T-helper 9 cell (primary cell): ENCODE data around the gene PINK1.
"Not testable (repeated sequence)": the region's sequence is repeated elsewhere in the genome, so short reads cannot be mapped to it uniquely, and the experiment has no call there.

ENCODE experiments used
- DNase-seq: peaks from one replicate; pipeline ENCODE4 v3.0.0-alpha.2; 2020

PINK1 gene

GRCh38 chr1:20648438-20648837 is 15.2 kb downstream of the PINK1 start:
- DNase-seq = no peak

- no peak for DNase-seq
Observed at GRCh38 chr1:20648946-20649345, 15.7 kb downstream of the PINK1 start.

GRCh38 chr1:20652300-20652699 is 19.0 kb downstream of the PINK1 start:
- no peak for DNase-seq

DNA sequence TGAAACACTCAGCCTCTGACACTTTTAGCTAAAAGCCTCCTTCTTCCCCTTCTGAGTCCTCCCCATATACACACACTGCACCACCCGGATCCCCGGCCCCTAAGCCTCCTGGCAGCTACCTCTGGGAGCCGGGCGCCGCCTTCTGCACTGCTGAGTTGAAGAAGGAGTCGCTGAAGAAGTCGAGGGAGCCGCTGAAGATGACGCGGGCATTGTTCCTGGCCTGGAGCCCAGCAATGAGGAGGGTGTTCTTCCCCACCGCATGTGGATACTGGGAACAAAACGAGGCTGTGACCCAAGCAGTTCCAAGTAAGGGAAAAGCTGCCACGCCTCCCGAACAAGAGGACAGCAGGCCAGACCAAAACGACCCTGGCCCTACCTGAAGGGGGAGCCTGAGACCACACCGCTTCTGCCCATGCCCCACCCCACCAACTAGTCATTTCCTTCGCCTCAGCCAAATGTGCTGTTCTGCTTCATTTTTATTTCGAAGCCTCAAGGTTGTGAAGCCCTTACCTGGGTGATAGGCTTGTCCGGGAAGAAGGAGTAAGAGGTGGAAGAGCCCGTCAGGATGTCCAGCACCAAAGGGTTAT is 20.9 kb downstream of the PINK1 start:
- DNase-seq = no peak

DNA sequence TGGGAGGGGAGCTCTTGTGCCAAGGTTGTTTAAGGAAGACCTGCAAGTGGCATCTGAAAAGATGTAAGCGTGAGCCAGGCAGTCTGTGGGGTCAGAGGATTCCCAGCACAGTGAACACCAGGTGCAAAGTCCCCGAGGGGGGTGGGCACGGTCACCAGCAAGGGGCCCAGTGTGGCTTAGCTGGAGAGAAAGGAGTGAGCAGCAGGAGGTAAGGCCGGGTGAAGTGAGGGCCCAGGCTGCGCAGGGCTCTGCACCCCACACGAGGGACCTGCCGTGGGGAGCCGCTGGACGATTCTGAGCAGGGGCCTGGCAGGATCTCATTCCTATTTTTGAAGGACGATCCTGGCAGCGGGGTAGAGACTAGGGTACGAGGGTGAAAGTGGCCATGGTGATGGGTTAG is 23.8 kb downstream of the PINK1 start:
- no peak for DNase-seq

DNA sequence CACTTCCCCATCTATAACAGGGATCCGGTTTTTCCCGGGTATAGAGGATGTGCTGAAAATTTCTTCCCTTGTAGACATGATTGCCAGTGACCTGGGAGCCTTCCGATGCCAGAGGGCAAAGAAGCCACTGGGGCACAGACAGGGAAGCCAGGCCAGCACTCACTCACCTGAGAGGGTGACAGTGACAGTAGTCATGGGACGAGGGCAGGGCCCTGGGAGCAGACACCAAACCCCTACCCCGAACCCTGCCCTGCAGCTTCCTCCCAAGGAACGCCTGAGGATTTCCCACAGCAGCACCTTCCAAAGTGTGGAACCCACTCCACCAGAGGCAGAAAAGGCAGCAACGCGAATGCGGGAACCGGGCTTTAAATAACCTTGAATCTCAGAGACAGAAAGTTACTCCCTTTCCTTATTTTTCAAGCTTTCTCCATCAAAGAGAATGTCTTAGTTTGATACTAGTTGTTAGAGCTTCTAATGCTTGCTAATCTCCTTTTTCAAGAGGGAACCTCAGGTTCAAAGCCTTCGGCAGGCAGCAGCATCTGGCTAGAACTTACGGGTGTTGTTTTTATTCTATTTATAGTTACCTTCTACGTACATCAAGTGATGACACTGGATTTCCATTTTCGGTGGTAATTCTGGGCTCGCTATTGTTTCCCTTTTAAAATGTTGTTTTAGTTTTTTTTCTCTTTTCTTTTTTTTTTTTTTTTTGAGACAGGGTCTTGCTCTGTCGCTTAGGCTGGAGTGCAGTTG is 25.1 kb downstream of the PINK1 start:
- DNase-seq = no peak

GRCh38 chr1:20660363-20660762 is 27.1 kb downstream of the PINK1 start:
- DNase-seq = no peak

DNA sequence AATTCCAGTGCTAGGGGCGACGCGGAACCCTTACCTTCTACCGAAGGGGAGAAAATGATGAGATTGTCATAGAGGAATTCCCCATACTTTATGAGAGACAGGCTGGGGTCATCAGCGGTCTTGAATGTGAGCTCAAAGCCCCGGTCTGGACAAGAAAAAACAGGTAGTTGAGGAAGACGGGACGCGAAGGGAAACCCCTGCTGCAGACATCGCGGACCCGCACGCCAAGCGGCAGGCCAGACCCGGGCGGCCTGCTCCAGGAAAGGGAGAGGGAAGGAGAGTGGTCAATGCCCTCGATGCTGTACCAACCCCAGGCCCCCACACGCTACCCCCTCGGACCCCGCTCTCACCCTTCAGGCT is 27.6 kb downstream of the PINK1 start:
- peak; percentile 7 for DNase-seq

GRCh38 chr1:20661207-20662109 is 28.2 kb downstream of the PINK1 start, which contains the start of gene DDOST:
DDOST (minus strand) TSS chr1:20661369; CDS start chr1:20661350, 19 bp downstream.
- DNase-seq = peak; percentile 87

DNA sequence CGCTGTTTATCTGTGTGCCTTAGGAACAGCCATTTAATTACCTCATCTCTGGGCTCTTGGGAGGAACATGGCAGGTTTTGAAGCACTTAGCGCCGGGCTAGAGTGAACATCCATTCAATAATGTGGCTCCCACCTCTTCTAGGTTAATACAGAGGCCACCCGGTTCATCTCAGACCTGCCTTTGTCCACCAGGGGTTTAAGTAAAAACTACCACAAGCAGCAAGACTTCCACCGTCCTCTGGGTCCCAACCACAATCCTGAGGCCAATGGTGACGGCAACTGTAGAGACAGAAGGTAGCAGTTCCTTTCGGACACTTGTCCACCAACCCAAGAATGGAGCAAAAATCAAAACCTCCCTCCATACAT is 28.8 kb downstream of the PINK1 start:
- no peak for DNase-seq

DNA sequence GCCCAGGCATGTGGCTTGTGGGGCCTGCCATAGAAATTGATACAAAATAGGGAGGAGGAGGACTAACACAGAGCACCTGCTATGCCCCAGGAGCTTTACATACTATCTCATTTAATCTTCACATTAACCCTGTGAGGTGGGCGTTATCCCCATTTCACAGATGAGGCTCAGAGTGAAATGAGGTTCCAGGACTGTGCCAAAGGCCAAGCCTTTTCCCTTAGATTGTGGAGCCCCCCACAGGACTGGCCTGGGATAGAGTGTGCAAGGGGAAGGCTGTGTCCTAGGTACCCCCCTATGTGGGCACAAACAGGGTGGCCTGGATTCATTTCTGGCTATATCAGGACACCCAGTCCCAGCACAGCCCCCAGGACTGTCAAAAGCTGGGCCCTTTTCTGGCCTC is 30.1 kb downstream of the PINK1 start:
- DNase-seq = no peak

DNA sequence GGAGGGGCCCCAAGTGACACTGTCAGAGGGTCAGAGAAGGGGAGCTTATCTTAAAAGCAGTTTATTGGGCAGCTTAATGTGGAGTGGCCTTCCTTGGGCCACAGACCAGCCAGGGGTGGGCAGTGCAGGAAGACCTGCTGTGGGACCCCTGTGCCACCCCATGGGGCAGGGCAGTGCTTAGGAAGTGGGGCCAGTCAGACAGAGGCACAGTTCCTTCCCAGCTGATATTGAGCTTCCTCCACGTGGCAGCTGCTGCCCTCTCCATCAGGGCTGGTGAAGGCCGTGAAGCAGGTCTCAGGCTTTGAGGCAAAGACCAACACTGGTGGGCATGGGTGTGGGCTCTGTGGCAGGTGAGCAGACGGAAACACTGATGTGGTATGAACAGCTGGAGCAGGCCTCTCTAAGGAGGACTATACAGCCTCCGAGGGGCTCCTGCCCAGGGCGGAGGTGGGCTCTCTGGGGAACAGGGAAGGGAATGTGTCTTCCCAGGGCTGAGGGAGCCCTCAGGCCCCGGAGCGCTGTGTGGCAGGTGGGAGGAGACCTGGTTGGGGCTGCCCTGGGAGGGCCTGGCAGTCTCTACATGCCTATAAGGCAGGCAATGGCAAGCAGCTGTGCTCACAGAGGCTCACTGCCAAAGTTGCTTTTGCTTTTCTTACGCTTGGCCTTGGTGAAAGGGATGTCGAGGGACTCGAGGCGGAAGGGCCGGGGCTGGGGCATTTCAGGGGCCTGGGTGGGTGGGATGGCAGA is 30.9 kb downstream of the PINK1 start:
- no peak for DNase-seq

DNA sequence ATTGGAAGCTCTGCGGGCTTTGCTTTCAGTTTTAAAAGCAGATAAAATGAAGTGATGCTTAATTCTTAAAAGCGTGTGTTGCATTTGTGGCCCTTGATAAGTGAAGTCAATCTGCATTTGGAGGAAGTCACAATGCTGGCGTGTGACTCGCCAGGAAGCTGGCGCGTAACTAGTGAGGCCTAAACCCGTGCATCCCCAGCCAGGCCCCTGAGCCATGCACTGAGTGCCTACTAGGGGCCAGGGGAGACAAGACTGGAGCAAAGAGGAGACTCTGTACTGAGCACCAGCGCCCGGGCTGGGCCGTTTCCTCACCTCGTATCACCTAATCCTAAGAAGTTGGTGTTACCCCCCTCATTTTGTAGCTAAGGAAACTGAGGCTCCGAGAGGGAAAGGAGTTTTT is 32.5 kb downstream of the PINK1 start:
- DNase-seq = no peak

DNA sequence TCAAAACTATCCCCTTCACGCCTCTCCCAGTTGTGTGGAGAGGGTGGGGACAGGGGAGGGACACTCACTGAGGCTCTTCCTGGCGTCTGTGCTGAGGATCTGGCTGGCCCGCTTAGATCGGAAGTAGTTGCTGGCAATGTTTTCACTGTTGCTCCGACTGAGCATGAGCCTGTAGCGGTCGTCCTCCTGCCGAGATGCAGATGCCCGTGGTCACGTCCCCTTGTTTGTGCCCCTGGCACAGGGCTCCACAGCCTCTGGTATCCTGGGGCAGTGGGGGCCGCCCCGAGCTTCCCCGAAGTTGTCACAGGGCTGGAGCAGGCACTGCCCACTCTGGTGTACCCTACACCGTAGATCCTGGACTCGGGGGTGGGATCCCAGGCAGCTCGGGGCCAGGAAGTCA is 32.9 kb downstream of the PINK1 start:
- DNase-seq = no peak

GRCh38 chr1:20666804-20667203 is 33.5 kb downstream of the PINK1 start:
- no peak for DNase-seq

DNA sequence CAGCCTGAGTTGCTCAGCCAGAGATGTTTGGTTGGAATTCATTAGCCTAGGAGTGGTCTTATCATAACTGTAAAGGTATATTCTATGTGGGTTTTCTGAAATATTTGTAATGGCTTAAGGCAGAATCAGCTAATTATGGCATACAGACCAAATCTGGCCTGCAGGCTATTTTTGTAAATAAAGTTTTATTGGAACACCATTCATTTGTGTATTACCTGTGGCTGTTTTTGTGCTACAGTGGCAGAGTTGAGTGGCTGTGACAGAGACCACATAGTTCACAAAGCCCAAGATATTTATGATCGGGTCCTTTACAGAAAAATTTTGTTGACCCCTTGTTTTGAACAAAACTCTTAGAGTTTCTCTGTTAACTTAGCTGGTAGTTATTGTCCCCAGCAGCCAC is 35.3 kb downstream of the PINK1 start:
- no peak for DNase-seq

GRCh38 chr1:20670936-20671335 is 37.7 kb downstream of the PINK1 start:
- DNase-seq = no peak

- no peak for DNase-seq
Observed at GRCh38 chr1:20672265-20672632, 39.0 kb downstream of the PINK1 start.

DNA sequence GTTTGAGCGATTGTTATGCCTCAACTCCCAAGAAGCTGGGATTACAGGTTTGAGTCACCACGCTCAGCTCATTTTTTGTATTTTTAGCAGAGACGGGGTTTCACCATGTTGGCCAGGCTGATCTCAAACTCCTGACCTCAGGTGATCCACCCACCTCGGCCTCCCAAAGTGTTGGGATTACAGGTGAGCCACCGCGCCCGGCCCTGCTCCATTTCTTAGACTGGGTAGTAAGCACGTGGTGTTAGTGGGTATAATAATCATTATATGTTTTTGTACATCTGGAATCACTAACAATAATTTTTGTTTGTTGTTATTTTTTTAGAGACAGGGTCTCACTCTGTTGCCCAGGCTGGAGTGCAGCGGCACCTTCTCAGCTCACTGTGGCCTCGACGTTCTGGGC is 40.4 kb downstream of the PINK1 start:
- DNase-seq = not testable (repeated sequence)

DNA sequence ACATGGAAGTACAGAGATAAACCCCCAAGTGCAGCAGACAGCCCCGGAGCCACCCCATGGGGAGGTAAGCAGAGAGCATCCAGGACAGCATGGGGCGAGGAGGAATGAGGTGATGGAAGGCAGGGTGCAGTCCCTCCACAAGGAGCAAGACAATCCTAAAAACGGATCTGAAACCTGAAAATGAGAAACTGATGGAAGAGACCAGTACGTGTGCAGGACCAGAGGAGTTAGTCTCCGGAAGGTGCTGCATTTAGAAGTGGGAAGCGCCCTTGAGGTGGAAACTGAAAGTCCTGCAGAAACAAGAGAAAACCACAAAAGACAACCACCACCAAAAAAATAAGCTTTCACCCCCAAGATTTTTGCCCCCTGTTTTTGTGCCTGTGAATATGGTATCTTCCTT is 45.3 kb downstream of the PINK1 start:
- no peak for DNase-seq

GRCh38 chr1:20680269-20680668 is 47.0 kb downstream of the PINK1 start:
- no peak for DNase-seq

- no peak for DNase-seq
Observed at GRCh38 chr1:20681999-20682398, 48.7 kb downstream of the PINK1 start.

DNA sequence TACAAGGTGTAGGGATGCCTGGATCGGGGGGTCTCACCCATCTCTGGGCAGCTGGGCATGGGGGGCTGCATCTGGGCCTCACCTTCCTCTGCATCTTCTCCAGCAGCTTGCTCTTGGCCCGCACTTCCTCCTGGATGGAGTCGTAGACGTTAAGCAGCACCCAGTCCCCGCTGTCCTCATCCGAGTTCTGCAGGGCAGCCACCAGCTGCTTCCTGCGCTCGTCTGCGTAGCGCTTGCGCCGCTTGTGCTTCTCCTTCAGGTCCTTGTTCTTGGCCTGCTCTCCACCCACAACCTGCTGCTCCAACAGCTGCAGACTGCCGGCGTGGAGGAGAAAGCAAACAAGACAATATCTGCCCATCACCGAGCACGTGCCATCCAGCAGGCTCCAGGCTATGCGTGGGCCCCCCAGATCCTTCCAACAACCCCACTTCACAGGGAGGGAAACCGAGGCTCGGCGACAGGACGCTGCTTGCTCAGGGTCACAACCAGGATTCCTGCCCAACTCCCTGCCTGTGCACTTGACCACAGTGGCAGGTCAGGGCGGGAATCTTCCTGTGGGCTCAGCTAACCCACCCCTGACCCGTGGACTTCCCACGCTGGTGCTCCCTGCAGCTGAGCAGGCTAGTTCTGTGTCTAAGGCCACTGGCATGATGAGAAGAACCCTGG is 49.4 kb downstream of the PINK1 start:
- DNase-seq = no peak
